Activated CD4-positive, alpha-beta T cell treated with anti-CD3 and anti-CD28 coated beads, Interleukin-10, Interleukin-2, amounts not matched to agents 100 ng/mL and 50 ng/mL, durations not matched to agents 16 hours and 8 hours (primary cell): ENCODE data around the gene CSNK1A1.
"Not testable (repeated sequence)": the region's sequence is repeated elsewhere in the genome, so short reads cannot be mapped to it uniquely, and the experiment has no call there.

Experiments
- DNase-seq: peaks from one replicate; pipeline ENCODE4 v3.0.0-alpha.2; 2020

CSNK1A1 gene

DNA sequence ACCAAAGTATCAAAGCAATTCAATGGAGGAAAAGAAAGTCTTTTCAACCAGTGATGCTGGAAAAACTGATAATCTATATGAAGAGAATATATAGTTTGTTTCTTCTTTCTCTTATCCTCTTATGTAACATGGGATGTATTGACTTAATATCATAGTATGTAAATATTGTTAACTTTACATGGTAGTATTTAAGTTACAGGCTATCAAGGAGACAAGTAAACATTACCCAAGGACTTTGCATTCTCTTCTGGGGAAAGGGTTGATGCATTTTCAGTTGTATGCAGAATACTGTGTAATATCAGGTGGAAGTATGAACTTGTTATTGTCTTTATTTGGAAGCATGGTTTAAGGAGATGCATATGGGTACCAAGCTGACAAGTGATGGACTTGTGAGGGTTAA is 20.9 kb upstream of the CSNK1A1 start:
- DNase-seq = no peak

DNA sequence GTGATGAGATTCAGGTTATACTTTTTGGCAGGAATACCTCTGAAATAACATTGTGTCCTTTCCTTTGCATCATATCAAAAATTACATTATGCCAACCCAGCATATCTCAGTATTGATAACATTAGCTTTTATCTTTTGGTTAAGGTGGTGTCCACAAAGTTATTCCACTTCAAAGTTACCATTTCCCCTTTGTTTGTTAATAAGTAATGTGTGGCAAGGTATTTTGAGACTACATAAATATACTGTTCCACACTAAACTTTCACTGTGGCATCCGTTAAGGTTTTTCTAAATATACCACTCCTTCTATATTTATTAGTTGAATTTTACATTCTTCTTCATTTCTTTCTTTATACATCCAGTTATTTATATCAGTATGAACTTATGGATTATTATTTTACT is 16.0 kb upstream of the CSNK1A1 start:
- no peak for DNase-seq

DNA sequence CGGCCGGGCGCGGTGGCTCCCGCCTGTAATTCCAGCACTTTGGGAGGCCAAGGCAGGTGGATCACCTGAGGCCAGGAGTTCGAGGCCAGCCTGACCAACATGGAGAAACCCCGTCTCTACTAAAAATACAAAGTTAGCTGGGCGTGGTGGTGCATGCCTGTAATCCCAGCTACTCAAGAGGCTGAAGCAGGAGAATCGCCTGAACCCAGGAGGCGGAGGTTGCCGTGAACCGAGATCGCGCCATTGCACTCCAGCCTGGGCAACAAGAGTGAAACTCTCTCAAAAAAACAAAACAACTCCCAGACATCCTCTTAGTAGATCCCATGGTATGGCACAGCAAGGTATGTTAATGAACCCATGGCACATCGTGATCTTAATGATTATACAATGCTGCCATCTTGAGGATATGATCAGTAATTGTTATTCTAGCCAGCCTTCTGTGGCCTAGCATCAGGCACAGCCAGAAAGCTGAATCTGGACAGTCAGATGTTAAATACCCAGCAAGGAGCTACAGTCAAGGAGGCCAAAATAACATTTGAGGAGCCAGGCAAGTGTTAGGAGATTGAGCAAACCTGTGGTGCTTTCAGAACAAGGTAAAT is 13.4 kb upstream of the CSNK1A1 start:
- DNase-seq = peak; percentile 76

- no peak for DNase-seq
Measured at GRCh38 chr5:149563466-149563865, 12.2 kb upstream of the CSNK1A1 start.

GRCh38 chr5:149561848-149562247 is 10.6 kb upstream of the CSNK1A1 start:
- DNase-seq = peak; percentile 40

GRCh38 chr5:149559706-149560105 is 8.5 kb upstream of the CSNK1A1 start:
- DNase-seq = no peak

DNA sequence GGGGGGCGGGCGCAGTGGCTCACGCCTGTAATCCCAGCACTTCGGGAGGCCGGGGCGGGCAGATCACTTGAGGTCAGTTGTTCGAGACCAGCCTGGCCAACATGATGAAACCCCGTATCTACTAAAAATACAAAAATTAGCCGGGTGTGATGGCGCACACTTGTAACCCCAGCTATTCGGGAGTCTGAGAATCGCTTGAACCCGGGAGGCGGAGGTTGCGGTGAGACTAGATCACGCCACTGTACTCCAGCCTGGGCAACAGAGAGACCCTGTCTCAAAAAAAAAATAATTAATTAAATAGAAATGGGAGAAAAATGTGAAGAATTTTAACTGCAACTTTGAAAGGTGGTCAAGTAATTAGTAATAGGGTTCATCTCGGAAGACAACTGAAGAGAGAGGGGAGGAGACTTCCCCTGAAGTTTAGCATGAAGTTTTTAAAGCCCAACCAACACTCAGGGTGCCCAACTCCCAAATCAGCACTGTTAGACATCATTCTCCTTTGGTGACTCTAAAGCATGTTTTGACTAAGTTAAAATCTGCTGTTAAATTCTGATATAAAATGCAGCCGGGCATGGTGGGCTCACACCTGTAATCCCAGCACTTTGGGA is 1.4 kb upstream of the CSNK1A1 start:
- no peak for DNase-seq

- no peak for DNase-seq
Measured at GRCh38 chr5:149552038-149552494, 827 bp upstream of the CSNK1A1 start.

- DNase-seq = peak; percentile 27
Measured at GRCh38 chr5:149550594-149551226, 529 bp downstream of the CSNK1A1 start.

DNA sequence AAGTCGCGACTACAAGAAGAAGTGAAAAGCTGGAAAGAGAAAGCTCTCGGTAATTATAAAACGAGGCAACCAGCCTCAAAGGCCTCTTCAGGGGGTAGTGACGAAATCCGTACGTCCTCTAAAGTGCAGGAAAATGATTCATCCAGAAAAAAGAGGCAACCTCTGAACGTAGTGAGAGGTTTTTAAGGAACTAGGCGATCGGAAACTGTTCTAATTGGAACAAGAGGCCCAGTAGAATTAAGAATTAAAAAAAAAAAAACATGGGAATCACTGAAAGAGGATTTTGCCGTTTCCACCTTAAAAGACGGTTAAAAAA is 1.0 kb downstream of the CSNK1A1 start:
- DNase-seq = peak; percentile 45

DNA sequence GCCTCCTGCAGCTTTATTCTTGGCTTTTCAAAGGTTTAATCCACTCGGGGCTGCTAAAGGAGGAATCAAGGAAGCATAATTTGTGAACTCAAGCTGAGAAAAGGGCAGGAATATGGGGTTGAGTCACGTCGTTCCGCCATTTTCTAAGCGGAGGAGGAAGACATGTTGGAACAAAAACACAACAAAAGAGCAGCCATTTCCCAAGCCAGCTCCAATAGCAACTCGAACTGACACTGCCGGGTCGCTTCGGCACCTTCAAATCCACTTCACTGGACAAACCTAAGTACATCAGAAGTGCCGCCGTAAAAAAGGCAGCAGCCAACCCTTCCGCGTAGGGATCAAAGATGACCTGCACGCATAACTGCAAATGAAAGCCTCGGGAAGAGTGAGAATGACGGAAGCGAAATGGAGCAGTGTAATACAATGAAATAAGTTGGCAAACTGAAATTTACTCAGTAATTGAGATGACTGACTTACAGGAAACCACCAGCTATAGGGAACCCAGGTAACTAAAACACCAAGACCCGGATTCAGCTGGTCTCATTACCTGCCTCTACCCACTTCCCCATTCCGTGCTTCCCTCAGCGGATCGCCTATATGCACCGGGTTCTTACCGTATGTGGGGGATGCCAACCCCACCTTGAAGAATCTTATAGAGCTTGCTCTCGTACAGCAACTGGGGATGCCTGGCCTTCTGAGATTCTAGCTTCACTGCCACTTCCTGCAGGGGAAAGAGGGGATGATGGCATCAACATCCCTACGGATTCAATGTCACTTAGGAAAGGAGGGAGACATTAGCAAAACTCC is 1.6 kb downstream of the CSNK1A1 start:
- peak; percentile 61 for DNase-seq

DNA sequence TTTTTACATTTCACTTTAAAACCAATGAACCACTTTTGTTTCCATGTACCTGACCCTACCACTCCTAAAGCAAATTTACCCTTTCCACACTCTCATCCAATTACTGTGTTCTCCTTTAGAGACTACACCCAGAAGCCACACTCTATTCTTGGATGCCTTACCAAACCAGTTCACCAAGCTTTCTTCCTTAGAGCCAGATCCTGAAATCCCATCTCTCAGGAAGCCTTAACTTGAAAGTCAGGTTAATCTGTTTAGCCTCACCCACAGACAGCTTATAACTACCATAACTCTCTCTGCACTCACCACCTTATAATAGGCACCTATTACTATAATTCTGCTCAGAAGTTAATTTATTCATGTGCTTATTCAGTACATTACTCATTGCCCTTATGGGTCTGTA is 4.3 kb downstream of the CSNK1A1 start:
- no peak for DNase-seq

GRCh38 chr5:149545327-149545726 is 5.9 kb downstream of the CSNK1A1 start:
- DNase-seq = no peak

DNA sequence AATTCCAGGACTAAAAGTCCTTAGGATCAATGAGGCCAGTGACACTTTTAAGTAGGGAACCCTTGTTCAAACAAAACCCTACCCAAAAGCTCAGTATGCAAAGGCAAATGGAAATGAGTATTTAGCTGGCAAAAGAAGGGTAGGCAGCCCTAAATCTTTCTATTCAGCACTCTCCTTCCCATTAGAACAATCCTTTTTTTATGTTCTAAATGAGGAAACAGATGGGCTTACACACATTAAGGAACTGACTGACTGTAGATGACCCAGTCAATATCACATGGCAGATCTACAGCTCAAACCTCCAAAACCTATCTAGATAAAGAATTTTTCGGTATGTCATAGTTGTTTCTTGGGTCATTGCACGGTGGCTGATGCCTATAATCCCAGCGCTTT is 7.2 kb downstream of the CSNK1A1 start:
- no peak for DNase-seq

DNA sequence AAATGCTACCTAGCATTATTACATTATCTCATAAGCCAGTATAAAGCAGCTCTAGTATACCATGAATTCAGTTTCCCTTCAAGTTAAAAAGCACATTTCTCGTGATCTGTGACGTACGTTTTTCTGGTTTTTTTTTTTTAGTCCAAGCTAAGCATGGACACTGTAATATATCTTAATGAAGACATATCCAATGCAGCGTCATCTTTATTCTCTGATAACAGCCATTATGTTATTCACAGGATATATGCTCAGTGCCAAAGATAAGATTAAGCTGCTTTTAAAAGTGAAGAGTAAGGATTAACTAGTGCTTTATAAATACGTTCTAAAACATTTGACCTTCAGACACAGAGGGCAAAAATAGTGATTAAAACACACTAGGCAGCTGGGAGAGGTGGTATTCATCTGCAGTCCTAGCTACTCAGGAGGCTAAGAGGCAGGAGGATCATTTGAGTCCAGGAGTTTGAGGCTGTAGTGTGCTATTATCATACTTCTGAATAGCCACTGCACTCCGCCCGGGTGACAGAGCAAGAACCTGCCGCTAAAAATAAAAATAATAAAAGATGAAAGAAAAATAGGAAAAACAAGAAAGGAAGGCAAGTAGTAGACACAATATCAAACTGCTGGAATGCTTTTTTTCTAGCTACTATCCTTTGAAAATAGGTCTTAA is 7.7 kb downstream of the CSNK1A1 start:
- no peak for DNase-seq

GRCh38 chr5:149541893-149542292 is 9.3 kb downstream of the CSNK1A1 start:
- DNase-seq = no peak

GRCh38 chr5:149540089-149540488 is 11.2 kb downstream of the CSNK1A1 start:
- DNase-seq = no peak

- no peak for DNase-seq
Measured at GRCh38 chr5:149537374-149537975, 13.8 kb downstream of the CSNK1A1 start.

DNA sequence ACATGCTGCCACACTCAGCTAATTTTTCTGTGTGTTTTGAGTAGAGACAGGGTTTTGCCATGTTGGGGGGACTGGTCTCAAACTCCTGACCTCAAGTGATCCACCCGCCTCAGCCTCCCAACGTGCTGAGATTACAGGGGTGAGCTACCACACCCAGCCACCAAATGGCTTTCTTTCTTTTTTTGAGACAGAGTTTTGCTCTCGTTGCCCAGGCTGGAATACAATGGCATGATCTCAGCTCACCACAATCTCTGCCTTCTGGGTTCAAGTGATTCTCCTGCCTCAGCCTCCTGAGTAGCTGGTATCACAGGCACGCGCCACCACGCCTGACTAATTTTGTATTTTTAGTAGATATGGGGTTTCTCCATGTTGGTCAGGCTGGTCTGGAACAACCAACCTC is 15.5 kb downstream of the CSNK1A1 start:
- not testable (repeated sequence) for DNase-seq

- no peak for DNase-seq
Measured at GRCh38 chr5:149532413-149532812, 18.8 kb downstream of the CSNK1A1 start.

GRCh38 chr5:149529463-149529862 is 21.8 kb downstream of the CSNK1A1 start:
- no peak for DNase-seq

- no peak for DNase-seq
Measured at GRCh38 chr5:149528281-149529060, 22.8 kb downstream of the CSNK1A1 start.
